ENCODE measurements around the gene KREMEN2.

Gene KREMEN2

GRCh38 chr16:3012828-3013420 lies 48.8 kb downstream of the KREMEN2 start, which contains the start of gene CLDN9:
TSS of gene CLDN9 (plus strand) at chr16:3012923. CDS start at chr16:3013363, 440 bp downstream.
- TF ChIP-seq, protein P1, sequence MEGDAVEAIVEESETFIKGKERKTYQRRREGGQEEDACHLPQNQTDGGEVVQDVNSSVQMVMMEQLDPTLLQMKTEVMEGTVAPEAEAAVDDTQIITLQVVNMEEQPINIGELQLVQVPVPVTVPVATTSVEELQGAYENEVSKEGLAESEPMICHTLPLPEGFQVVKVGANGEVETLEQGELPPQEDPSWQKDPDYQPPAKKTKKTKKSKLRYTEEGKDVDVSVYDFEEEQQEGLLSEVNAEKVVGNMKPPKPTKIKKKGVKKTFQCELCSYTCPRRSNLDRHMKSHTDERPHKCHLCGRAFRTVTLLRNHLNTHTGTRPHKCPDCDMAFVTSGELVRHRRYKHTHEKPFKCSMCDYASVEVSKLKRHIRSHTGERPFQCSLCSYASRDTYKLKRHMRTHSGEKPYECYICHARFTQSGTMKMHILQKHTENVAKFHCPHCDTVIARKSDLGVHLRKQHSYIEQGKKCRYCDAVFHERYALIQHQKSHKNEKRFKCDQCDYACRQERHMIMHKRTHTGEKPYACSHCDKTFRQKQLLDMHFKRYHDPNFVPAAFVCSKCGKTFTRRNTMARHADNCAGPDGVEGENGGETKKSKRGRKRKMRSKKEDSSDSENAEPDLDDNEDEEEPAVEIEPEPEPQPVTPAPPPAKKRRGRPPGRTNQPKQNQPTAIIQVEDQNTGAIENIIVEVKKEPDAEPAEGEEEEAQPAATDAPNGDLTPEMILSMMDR (conservative IDR thresholded peaks at IDR 0.05; ENCODE audit: low read length) = no peak
- H3K4me3 ChIP-seq (ENCODE audit: low read length) = no peak within 1 kb of the TSS
- DNase-seq (ENCODE audit: low read depth) = no peak

DNA sequence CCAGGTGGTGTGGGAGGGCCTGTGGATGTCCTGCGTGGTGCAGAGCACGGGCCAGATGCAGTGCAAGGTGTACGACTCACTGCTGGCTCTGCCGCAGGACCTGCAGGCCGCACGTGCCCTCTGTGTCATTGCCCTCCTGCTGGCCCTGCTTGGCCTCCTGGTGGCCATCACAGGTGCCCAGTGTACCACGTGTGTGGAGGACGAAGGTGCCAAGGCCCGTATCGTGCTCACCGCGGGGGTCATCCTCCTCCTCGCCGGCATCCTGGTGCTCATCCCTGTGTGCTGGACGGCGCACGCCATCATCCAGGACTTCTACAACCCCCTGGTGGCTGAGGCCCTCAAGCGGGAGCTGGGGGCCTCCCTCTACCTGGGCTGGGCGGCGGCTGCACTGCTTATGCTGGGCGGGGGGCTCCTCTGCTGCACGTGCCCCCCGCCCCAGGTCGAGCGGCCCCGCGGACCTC lies 49.4 kb downstream of the KREMEN2 start:
- DNase-seq (ENCODE audit: low read depth) = no peak
- TF ChIP-seq, protein P1 (conservative IDR thresholded peaks at IDR 0.05; ENCODE audit: low read length) = no peak; the same call in 1 of the 2 replicates
- H3K4me3 ChIP-seq (ENCODE audit: low read length) = no peak overlapping the region

- no peak for DNase-seq (ENCODE audit: low read depth)
- TF ChIP-seq, protein P1 (conservative IDR thresholded peaks at IDR 0.05; ENCODE audit: low read length) = no peak
- H3K4me3 ChIP-seq (ENCODE audit: low read length) = no peak overlapping the region
Measured at GRCh38 chr16:3013998-3014690, 50.1 kb downstream of the KREMEN2 start.

GRCh38 chr16:3014971-3015370 lies 50.9 kb downstream of the KREMEN2 start:
- H3K4me3 ChIP-seq (ENCODE audit: low read length) = no peak overlapping the region
- TF ChIP-seq, protein P1 (conservative IDR thresholded peaks at IDR 0.05; ENCODE audit: low read length) = no peak
- no peak for DNase-seq (ENCODE audit: low read depth)

DNA sequence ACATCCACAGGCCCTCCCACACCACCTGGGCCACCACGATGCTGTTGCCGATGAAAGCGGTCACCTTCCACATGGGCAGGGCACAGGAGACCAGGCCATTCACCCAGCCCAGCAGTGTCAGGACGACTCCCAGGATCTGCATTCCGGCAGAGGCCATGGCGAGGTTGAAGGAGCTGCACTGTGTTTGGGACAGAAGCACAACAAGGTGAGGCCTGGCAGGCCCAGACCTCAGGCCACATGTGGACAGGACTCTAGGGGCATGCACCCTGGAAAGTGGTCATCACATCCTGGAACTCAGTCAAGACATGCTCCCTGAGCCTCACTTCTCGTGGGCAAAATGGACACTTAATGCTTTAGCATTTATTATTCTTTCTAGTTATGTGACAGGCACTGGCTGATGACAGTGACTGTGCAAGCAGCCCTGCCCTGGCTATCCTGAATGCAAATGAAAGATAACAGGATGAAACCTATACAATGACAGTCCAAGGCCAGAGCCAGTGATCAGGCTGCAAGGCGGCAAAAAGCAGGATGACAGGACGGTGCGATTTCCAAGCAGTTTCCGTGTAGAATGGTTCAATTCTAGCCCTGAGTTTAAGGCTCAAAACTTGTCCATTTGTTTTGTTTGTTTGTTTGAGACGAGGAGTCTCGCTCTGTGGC lies 51.9 kb downstream of the KREMEN2 start:
- H3K4me3 ChIP-seq (ENCODE audit: low read length) = no peak overlapping the region
- DNase-seq (ENCODE audit: low read depth) = no peak
- TF ChIP-seq, protein P1 (conservative IDR thresholded peaks at IDR 0.05; ENCODE audit: low read length) = no peak

- TF ChIP-seq, protein P1 (conservative IDR thresholded peaks at IDR 0.05; ENCODE audit: low read length) = no peak
- H3K4me3 ChIP-seq (ENCODE audit: low read length) = no peak overlapping the region
- no peak for DNase-seq (ENCODE audit: low read depth)
Measured at GRCh38 chr16:3017344-3017743, 53.3 kb downstream of the KREMEN2 start.

Data from AG10803 (cell line).